ENCODE results near the gene SLC8B1. TPM values are rescaled to one million over a fixed set of nuclear protein-coding genes. Genes with fewer than 3 reads are reported as not detected.
A peak's percentile ranks its signal among the peaks of the same experiment; 100 is the strongest.

Gene SLC8B1
- total and polyA plus RNA-seq, 2 donors (not counting 1 experiment from before 2014, with no cell fraction given): 16.7 to 16.8 TPM

DNA sequence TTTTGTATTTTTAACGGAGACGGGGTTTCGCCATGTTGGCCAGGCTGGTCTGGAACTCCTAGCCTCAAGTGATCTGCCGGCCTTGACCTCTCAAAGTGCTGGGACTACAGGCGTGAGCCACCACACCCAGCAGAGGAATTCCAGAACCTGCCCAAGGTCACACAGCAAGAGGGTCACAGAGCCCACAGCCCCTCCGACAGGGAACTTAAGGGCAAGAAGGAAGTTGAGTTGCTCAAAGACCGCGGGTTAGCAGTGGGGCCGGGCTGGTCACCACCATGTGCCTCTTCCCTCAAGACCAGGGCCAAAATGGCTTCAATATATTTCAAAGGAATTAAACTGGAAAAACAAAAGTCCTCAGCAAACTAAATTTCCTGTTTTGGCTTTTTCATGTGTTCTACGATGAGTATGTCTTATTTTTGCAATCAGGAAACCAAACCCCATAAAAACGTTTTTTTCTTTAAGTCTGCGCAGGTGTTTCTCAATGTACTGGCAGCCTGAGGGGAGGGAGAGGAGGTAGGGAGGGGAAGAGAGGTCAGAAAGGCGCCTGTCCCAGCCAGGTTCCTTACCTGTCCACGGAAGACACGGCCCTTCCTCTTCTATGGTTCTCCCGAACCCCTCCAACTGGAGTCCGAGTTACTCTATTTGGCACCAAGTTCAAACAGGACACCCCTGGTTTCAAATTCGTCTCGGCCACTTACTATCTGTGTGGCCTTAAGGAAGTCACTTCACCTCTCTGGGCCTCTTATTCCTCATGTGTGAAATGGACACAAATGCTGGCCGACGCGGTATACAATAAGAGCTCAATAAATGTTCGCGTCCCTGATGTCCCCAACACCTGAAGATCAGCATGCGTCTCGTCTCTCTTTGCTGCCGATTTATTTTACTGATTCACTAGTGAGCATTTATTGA is 778 bp downstream of the SLC8B1 start:
- Histone ChIP-seq H3K9me3 (ENCODE audit: control insufficient read depth, insufficient read depth, low read depth, low read length) (no peaks in the 10 kb centered on the region), H3K36me3 (ENCODE audit: control insufficient read depth, insufficient read depth, low read length) (peaks cover 4% of the 10 kb centered on the region), H3K4me2 (ENCODE audit: extremely low read depth, insufficient read depth, low read length) (peak overlapping the region; percentile 79), H3K4me3 (replicated peaks in 1 of 4; ENCODE audit: control extremely low read depth in 1 of 4, insufficient read depth in 1 of 4, low read depth in 3 of 4, low read length in 4 of 4) (peak overlapping the region; percentile 53 to 71 (median 62)), H3K27ac (ENCODE audit: insufficient read depth, low read length) (peak overlapping the region; percentile 46), H3K79me2 (ENCODE audit: control insufficient read depth, insufficient read depth, low read length) (no peaks in the 10 kb centered on the region), H2AFZ (ENCODE audit: low read length) (peak overlapping the region; percentile 15), H4K20me1 (ENCODE audit: control insufficient read depth, extremely low read depth, insufficient read depth, low read length) (no peaks in the 10 kb centered on the region), H3K4me1 (ENCODE audit: control insufficient read depth, extremely low read depth, insufficient read depth, low read length) (no peaks in the 10 kb centered on the region), H3K9ac (ENCODE audit: insufficient read depth, low read length) (peak overlapping the region; percentile 64), H3K27me3 (ENCODE audit: control insufficient read depth, insufficient read depth, low read length) (no peaks in the 10 kb centered on the region)
- TF ChIP-seq EZH2 (IDR thresholded peaks at IDR 0.05; ENCODE audit: low read length, missing control alignments): no peak
- TF ChIP-seq, protein P1, sequence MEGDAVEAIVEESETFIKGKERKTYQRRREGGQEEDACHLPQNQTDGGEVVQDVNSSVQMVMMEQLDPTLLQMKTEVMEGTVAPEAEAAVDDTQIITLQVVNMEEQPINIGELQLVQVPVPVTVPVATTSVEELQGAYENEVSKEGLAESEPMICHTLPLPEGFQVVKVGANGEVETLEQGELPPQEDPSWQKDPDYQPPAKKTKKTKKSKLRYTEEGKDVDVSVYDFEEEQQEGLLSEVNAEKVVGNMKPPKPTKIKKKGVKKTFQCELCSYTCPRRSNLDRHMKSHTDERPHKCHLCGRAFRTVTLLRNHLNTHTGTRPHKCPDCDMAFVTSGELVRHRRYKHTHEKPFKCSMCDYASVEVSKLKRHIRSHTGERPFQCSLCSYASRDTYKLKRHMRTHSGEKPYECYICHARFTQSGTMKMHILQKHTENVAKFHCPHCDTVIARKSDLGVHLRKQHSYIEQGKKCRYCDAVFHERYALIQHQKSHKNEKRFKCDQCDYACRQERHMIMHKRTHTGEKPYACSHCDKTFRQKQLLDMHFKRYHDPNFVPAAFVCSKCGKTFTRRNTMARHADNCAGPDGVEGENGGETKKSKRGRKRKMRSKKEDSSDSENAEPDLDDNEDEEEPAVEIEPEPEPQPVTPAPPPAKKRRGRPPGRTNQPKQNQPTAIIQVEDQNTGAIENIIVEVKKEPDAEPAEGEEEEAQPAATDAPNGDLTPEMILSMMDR (conservative IDR thresholded peaks at IDR 0.05 in 1 of 2, IDR thresholded peaks at IDR 0.05 in 1 of 2; ENCODE audit: low read depth in 1 of 2, low read length in 2 of 2): no peak
- no peak for DNase-seq (ENCODE audit: low read depth in 2 of 2)

DNA sequence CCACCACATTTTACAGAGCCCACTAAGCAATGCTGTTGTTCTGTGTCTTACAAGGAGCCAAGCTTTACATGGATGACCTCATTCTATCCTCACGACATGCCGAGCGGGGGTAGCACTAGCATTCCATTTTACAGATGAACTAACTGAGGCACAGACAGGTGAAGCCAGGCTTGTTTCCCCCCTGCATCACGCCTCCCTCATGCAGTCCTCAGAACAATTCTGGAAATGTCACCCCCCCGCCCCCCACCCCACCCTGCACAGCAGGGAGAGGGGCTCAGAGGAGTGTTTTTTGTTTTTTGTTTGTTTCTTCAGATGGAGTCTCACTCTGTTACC is 1.5 kb downstream of the SLC8B1 start:
- no peak overlapping the region for H2AFZ ChIP-seq (ENCODE audit: low read length)
- DNase-seq (ENCODE audit: low read depth in 2 of 2): no peak
- peak overlapping the region in 1 of 4 experiments; percentile 20 for H3K4me3 ChIP-seq (replicated peaks in 1 of 4; ENCODE audit: control extremely low read depth in 1 of 4, insufficient read depth in 1 of 4, low read depth in 3 of 4, low read length in 4 of 4)
- no peaks in the 10 kb centered on the region for H3K9me3 ChIP-seq (ENCODE audit: control insufficient read depth, insufficient read depth, low read depth, low read length)
- no peak for TF ChIP-seq EZH2 (IDR thresholded peaks at IDR 0.05; ENCODE audit: low read length, missing control alignments)
- H3K36me3 ChIP-seq (ENCODE audit: control insufficient read depth, insufficient read depth, low read length): peaks cover 4% of the 10 kb centered on the region
- H4K20me1 ChIP-seq (ENCODE audit: control insufficient read depth, extremely low read depth, insufficient read depth, low read length): no peaks in the 10 kb centered on the region
- H3K4me2 ChIP-seq (ENCODE audit: extremely low read depth, insufficient read depth, low read length): no peak overlapping the region
- H3K79me2 ChIP-seq (ENCODE audit: control insufficient read depth, insufficient read depth, low read length): no peaks in the 10 kb centered on the region
- H3K9ac ChIP-seq (ENCODE audit: insufficient read depth, low read length): no peak overlapping the region
- H3K27me3 ChIP-seq (ENCODE audit: control insufficient read depth, insufficient read depth, low read length): no peaks in the 10 kb centered on the region
- H3K27ac ChIP-seq (ENCODE audit: insufficient read depth, low read length): no peak overlapping the region
- H3K4me1 ChIP-seq (ENCODE audit: control insufficient read depth, extremely low read depth, insufficient read depth, low read length): no peaks in the 10 kb centered on the region

DNA sequence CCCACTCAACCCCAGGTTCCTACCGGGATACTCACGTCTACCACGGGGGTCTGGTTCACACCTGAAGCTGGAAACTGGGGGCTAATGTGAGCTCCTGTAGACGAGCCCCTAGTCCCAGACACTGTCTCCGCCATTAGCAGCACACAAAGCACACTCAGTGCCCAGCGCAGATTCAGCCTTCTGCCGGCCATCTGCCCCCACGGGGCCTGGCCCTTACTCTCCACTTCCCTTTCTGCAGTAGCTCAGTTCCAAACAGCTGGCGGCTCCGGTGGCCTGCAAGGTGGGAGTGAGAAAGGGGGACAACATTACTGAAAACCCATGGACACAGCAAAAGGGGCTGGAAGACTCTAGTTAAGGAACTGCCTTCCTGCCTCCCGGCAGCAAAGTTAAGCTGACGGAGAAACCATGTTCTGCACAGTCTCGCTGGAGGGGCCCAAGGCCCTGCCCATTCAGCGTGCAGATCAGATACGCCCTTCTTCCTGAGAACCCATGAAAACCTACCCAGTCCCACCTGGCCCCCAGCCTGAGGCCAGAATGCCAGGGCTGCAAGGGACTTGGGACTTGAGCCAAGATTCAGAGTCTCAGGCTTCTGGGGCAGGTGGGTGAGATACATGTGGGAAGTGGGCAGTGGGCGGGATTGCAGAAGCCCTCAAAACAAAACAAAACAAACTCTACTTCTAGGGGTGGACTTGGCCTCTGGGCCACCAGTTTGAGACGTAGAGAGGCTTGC is 2.1 kb downstream of the SLC8B1 start:
- Histone ChIP-seq H3K4me2 (ENCODE audit: extremely low read depth, insufficient read depth, low read length) (peak overlapping the region; percentile 28), H2AFZ (ENCODE audit: low read length) (no peak overlapping the region), H3K4me1 (ENCODE audit: control insufficient read depth, extremely low read depth, insufficient read depth, low read length) (no peaks in the 10 kb centered on the region), H3K36me3 (ENCODE audit: control insufficient read depth, insufficient read depth, low read length) (peaks cover 4% of the 10 kb centered on the region), H4K20me1 (ENCODE audit: control insufficient read depth, extremely low read depth, insufficient read depth, low read length) (no peaks in the 10 kb centered on the region), H3K4me3 (replicated peaks in 1 of 4; ENCODE audit: control extremely low read depth in 1 of 4, insufficient read depth in 1 of 4, low read depth in 3 of 4, low read length in 4 of 4) (peak overlapping the region in 1 of 4 experiments; percentile 20), H3K27me3 (ENCODE audit: control insufficient read depth, insufficient read depth, low read length) (no peaks in the 10 kb centered on the region), H3K9me3 (ENCODE audit: control insufficient read depth, insufficient read depth, low read depth, low read length) (no peaks in the 10 kb centered on the region), H3K9ac (ENCODE audit: insufficient read depth, low read length) (no peak overlapping the region), H3K79me2 (ENCODE audit: control insufficient read depth, insufficient read depth, low read length) (no peaks in the 10 kb centered on the region), H3K27ac (ENCODE audit: insufficient read depth, low read length) (no peak overlapping the region)
- DNase-seq (ENCODE audit: low read depth in 2 of 2): no peak
- no peak for TF ChIP-seq EZH2 (IDR thresholded peaks at IDR 0.05; ENCODE audit: low read length, missing control alignments)
- TF ChIP-seq, protein P1 (conservative IDR thresholded peaks at IDR 0.05 in 1 of 2, IDR thresholded peaks at IDR 0.05 in 1 of 2; ENCODE audit: low read depth in 1 of 2, low read length in 2 of 2): no peak

Measured in fibroblast of lung (primary cell).